GDM1 (cell line): ENCODE results near the gene EIF5A.

Source experiments
- DNase-seq: peaks from one replicate; lab custom pipeline; 2025; lab: John Stamatoyannopoulos, UW

EIF5A gene

GRCh38 chr17:7313088-7313889 is 5.9 kb downstream of the EIF5A start:
- DNase-seq: no peak

- DNase-seq: no peak
Observed at GRCh38 chr17:7313890-7314718, 6.7 kb downstream of the EIF5A start.

- DNase-seq: peak; percentile 71
Observed at GRCh38 chr17:7314719-7315569, 7.5 kb downstream of the EIF5A start, which contains the start of gene GPS2. TSS of gene GPS2 (minus strand) at chr17:7315360. CDS start at chr17:7315052, 308 bp downstream.

- no peak for DNase-seq
Observed at GRCh38 chr17:7315570-7316235, 8.3 kb downstream of the EIF5A start.

GRCh38 chr17:7317161-7317803 is 9.9 kb downstream of the EIF5A start:
- no peak for DNase-seq

- no peak for DNase-seq
Observed at GRCh38 chr17:7318121-7318860, 10.9 kb downstream of the EIF5A start.

- no peak for DNase-seq
Observed at GRCh38 chr17:7321466-7321865, 14.0 kb downstream of the EIF5A start.

GRCh38 chr17:7322520-7323194 is 15.2 kb downstream of the EIF5A start:
- DNase-seq: no peak

- no peak for DNase-seq
Observed at GRCh38 chr17:7323731-7324437, 16.5 kb downstream of the EIF5A start.

- no peak for DNase-seq
Observed at GRCh38 chr17:7324438-7324779, 17.0 kb downstream of the EIF5A start.

GRCh38 chr17:7325031-7325528 is 17.7 kb downstream of the EIF5A start:
- no peak for DNase-seq

- DNase-seq: no peak
Observed at GRCh38 chr17:7326186-7326585, 18.8 kb downstream of the EIF5A start.

- no peak for DNase-seq
Observed at GRCh38 chr17:7327056-7327455, 19.6 kb downstream of the EIF5A start.

GRCh38 chr17:7327501-7327900 is 20.1 kb downstream of the EIF5A start:
- DNase-seq: no peak

GRCh38 chr17:7328009-7328408 is 20.6 kb downstream of the EIF5A start:
- DNase-seq: no peak

GRCh38 chr17:7328840-7329373 is 21.5 kb downstream of the EIF5A start, which contains the start of gene NEURL4:
TSS of gene NEURL4 (minus strand) at chr17:7329335. CDS start at chr17:7329312, 23 bp downstream.
- DNase-seq: no peak

- DNase-seq: peak; percentile 99
Observed at GRCh38 chr17:7329374-7329996, 22.1 kb downstream of the EIF5A start.

GRCh38 chr17:7329997-7330637 is 22.7 kb downstream of the EIF5A start:
- DNase-seq: peak; percentile 68
